ENCODE results near the gene RAN.
A peak's percentile ranks its signal among the peaks of the same experiment; 100 is the strongest.

RAN gene

DNA sequence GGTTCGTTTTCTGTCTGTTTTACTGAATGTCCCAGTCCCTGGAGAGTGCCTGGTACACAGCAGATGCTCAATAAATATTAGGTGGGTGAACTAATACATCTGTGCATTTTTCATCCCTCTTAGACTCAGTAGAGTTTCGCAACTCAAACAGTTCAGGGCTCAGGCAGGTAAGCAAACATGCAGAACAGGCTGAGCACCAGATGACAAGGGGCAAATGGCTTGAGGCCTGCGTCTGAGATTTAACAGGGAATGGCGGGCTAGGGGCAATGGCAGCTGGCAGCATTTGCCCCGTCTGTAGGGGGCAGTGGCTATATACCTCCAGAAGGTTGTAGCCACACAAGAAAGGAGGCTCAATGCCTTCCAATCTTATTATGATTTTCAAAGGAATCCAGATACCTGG lies 8.6 kb upstream of the RAN start:
- Mint-ChIP-seq H3K9me3 (peaks cover 4% of the 10 kb centered on the region), H3K27ac (peak overlapping the region in 1 of 3 experiments; percentile 12), H3K4me1 (no peaks in the 10 kb centered on the region), H3K36me3 (ENCODE audit: low read depth) (no peaks in the 10 kb centered on the region), H3K27me3 (ENCODE audit: low read depth) (peaks cover 4% of the 10 kb centered on the region), H3K4me3 (no peak overlapping the region)
- TF ChIP-seq, protein P1, sequence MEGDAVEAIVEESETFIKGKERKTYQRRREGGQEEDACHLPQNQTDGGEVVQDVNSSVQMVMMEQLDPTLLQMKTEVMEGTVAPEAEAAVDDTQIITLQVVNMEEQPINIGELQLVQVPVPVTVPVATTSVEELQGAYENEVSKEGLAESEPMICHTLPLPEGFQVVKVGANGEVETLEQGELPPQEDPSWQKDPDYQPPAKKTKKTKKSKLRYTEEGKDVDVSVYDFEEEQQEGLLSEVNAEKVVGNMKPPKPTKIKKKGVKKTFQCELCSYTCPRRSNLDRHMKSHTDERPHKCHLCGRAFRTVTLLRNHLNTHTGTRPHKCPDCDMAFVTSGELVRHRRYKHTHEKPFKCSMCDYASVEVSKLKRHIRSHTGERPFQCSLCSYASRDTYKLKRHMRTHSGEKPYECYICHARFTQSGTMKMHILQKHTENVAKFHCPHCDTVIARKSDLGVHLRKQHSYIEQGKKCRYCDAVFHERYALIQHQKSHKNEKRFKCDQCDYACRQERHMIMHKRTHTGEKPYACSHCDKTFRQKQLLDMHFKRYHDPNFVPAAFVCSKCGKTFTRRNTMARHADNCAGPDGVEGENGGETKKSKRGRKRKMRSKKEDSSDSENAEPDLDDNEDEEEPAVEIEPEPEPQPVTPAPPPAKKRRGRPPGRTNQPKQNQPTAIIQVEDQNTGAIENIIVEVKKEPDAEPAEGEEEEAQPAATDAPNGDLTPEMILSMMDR (IDR thresholded peaks at IDR 0.05; ENCODE audit: unreplicated experiment in 3 of 3): no peak

DNA sequence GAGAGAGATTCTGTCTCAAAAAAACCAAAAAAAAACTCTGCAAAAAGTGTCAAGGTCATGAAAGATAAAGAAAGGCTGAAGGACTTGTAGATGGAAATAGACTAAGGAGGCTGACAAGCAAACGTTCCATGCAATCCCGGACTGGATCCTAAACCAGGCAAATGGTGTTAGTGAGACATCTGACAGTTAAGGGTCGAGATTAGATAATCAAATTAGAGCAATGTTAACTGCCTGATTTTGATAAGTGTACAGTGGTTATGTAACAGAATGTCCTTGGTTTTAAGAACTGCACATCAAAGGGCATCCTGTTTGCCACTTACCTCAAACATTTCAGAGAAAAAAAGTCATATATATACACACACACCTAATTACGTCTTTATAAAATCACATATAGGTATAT lies 3.5 kb upstream of the RAN start:
- Mint-ChIP-seq H3K4me1 (peaks cover 9% of the 10 kb centered on the region), H3K27me3 (ENCODE audit: low read depth) (no peaks in the 10 kb centered on the region), H3K4me3 (no peak overlapping the region), H3K9me3 (peaks cover 4% of the 10 kb centered on the region), H3K36me3 (ENCODE audit: low read depth) (peaks cover 10% of the 10 kb centered on the region), H3K27ac (no peak overlapping the region)
- TF ChIP-seq, protein P1 (IDR thresholded peaks at IDR 0.05; ENCODE audit: unreplicated experiment in 3 of 3): no peak

DNA sequence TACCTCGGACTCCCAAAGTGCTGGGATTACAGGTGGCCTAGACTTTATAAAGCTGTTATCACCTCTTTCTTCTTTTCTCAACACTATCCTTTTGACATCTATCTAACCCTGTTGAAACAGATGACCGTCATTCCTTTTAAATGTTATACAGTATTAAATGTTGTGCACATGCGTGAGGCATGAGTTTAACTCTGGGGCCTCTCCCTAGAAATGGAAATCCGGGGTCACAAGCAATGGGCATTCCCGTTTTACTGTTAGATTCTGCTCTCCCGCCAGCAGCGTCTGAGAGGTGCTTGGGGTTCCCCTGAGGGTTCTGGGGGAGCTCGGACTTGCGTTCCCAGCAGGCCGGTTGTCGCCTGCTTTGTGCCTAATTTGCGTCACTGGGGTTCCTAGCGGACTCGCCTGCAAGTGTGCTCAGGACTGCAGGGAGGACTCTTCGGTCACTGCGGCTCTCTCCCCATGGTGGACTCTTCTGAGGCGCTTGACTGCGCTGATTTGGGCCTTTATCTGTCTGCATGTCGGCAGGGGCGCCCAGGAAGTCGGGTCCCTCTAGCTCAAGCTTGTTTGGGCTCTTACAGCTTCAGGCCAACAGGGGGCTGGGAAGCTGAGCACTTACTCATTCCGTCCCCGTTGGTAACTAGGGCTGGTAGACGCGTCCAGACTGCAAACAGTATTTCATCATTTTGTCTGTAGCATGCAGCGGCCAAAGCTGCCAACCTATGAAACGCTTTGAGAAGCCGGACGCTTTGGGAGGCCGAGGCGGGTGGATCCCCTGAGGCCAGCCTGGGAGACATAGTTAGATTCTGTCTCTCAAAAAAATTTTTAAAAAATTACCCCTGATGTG lies 1.2 kb upstream of the RAN start:
- Mint-ChIP-seq H3K27ac (peak overlapping the region; percentile 27 to 70 (median 58)), H3K9me3 (peaks cover 4% of the 10 kb centered on the region), H3K36me3 (ENCODE audit: low read depth) (peaks cover 32% of the 10 kb centered on the region), H3K4me3 (peak overlapping the region; percentile 78 to 80 (median 79)), H3K4me1 (peaks cover 22% of the 10 kb centered on the region), H3K27me3 (ENCODE audit: low read depth) (no peaks in the 10 kb centered on the region)
- TF ChIP-seq, protein P1 (IDR thresholded peaks at IDR 0.05; ENCODE audit: unreplicated experiment in 3 of 3): peak; percentile 22 to 40 (median 23)

DNA sequence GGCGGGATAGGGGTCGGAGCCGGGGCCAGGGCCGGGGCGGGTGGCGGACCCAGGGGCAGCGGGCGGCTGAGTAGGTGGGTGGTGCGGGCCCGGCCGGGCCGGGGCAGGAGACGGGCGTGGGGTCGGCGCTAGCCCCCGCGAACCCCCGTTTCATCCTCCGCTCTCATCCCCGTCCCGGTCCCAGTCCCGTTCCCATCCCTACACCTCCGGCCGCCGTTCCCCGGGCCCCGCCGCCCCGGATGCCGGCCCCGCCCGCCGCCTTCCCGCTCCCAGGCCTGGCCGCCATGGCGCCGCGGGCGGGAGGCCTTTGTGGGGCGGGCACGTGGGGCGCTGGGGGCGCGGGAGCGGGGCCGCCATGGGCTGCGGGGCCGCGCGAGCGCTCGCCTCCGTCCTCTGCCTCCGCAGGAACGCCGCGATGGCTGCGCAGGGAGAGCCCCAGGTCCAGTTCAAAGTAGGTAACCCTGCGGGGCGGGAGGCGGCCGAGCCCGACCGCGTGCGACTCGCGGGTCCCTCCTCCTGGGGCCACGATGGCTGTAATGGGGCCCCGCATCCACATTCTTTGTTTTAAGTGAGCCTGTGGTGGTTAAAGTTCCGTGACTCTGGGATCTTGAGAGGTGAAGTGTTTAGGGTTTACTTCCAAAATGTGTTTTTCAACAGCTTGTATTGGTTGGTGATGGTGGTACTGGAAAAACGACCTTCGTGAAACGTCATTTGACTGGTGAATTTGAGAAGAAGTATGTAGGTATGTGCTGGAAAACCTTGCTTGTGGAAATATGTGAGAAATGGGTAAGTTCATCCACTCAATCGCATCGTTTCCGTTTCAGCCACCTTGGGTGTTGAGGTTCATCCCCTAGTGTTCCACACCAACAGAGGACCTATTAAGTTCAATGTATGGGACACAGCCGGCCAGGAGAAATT lies 572 bp downstream of the RAN start:
- H3K36me3 Mint-ChIP-seq (ENCODE audit: low read depth): peaks cover 50% of the 10 kb centered on the region
- H3K9me3 Mint-ChIP-seq: no peaks in the 10 kb centered on the region
- H3K27me3 Mint-ChIP-seq (ENCODE audit: low read depth): no peaks in the 10 kb centered on the region
- H3K4me1 Mint-ChIP-seq: peaks cover 25% of the 10 kb centered on the region
- peak overlapping the region; percentile 83 to 94 (median 91) for H3K27ac Mint-ChIP-seq
- H3K4me3 Mint-ChIP-seq: peak overlapping the region; percentile 90 to 99 (median 97)
- TF ChIP-seq, protein P1 (IDR thresholded peaks at IDR 0.05; ENCODE audit: unreplicated experiment in 3 of 3): no peak

DNA sequence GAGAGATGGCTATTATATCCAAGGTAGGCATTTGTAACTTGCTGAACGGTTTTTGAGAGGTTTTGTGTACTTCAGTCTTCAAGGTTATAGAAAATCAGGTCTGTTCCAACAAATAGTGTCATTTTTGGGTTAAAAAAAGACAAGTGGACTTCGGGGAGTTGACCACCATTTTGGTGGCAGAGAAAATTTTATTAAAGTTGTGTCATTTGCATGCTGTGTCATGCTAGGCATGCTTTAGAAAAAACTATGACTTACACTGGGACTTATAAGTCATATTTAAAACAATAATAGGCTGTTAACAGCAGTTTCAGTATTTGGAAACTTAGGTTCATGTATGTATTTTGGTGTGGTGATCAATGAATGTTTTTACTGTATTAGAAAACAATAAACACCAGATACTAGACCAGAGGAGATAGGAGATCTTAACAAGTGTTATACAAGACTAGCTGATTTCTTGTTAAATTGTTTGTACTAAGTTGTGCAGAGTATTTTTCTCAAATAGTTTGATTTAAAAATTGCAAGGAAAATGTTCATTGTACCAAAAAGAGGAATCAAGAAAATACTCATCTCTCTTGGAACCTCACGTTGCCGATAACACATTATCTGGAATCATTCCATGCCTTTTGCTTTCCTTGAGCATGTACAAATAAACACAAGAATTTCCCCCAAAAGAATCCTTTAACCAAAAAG lies 1.4 kb downstream of the RAN start:
- TF ChIP-seq, protein P1 (IDR thresholded peaks at IDR 0.05; ENCODE audit: unreplicated experiment in 3 of 3): no peak
- H3K27me3 Mint-ChIP-seq (ENCODE audit: low read depth): no peaks in the 10 kb centered on the region
- no peaks in the 10 kb centered on the region for H3K9me3 Mint-ChIP-seq
- peaks cover 25% of the 10 kb centered on the region for H3K4me1 Mint-ChIP-seq
- peak overlapping the region; percentile 83 to 94 (median 91) for H3K27ac Mint-ChIP-seq
- H3K36me3 Mint-ChIP-seq (ENCODE audit: low read depth): peaks cover 54% of the 10 kb centered on the region
- peak overlapping the region; percentile 90 to 99 (median 97) for H3K4me3 Mint-ChIP-seq

Data from nephron (organoid).